Measurements from ENCODE around the gene ACOX2. TPM values are rescaled to one million over a fixed set of nuclear protein-coding genes. Genes with fewer than 3 reads are reported as not detected.

Gene ACOX2
- total and polyA plus RNA-seq, 2 donors (not counting 1 experiment from before 2014, with no cell fraction given), result 19.0 to 20.5 TPM

GRCh38 chr3:58524326-58524888, 12.6 kb downstream of the ACOX2 start:
- DNase-seq (ENCODE audit: low read depth in 2 of 2), result no peak
- Histone ChIP-seq H2AFZ (ENCODE audit: low read length) (no peak overlapping the region), H3K27ac (ENCODE audit: insufficient read depth, low read length) (no peak overlapping the region), H3K4me1 (ENCODE audit: control insufficient read depth, extremely low read depth, insufficient read depth, low read length) (peaks cover 4% of the 10 kb centered on the region), H3K9ac (ENCODE audit: insufficient read depth, low read length) (no peak overlapping the region), H3K4me3 (replicated peaks in 1 of 4; ENCODE audit: control extremely low read depth in 1 of 4, insufficient read depth in 1 of 4, low read depth in 3 of 4, low read length in 4 of 4) (no peak overlapping the region), H3K27me3 (ENCODE audit: control insufficient read depth, insufficient read depth, low read length) (no peaks in the 10 kb centered on the region), H3K79me2 (ENCODE audit: control insufficient read depth, insufficient read depth, low read length) (no peaks in the 10 kb centered on the region), H4K20me1 (ENCODE audit: control insufficient read depth, extremely low read depth, insufficient read depth, low read length) (no peaks in the 10 kb centered on the region), H3K4me2 (ENCODE audit: extremely low read depth, insufficient read depth, low read length) (no peak overlapping the region), H3K36me3 (ENCODE audit: control insufficient read depth, insufficient read depth, low read length) (no peaks in the 10 kb centered on the region), H3K9me3 (ENCODE audit: control insufficient read depth, insufficient read depth, low read depth, low read length) (no peaks in the 10 kb centered on the region)
- TF ChIP-seq CTCF (conservative IDR thresholded peaks at IDR 0.05 in 1 of 2, IDR thresholded peaks at IDR 0.05 in 1 of 2; ENCODE audit: low read depth in 1 of 2, low read length in 2 of 2) (no peak), EZH2 (IDR thresholded peaks at IDR 0.05; ENCODE audit: low read length, missing control alignments) (no peak)

- H3K79me2 ChIP-seq (ENCODE audit: control insufficient read depth, insufficient read depth, low read length), result no peaks in the 10 kb centered on the region
- no peaks in the 10 kb centered on the region for H3K36me3 ChIP-seq (ENCODE audit: control insufficient read depth, insufficient read depth, low read length)
- no peaks in the 10 kb centered on the region for H3K27me3 ChIP-seq (ENCODE audit: control insufficient read depth, insufficient read depth, low read length)
- no peak overlapping the region for H3K27ac ChIP-seq (ENCODE audit: insufficient read depth, low read length)
- H4K20me1 ChIP-seq (ENCODE audit: control insufficient read depth, extremely low read depth, insufficient read depth, low read length), result no peaks in the 10 kb centered on the region
- no peak overlapping the region for H3K4me2 ChIP-seq (ENCODE audit: extremely low read depth, insufficient read depth, low read length)
- H3K4me3 ChIP-seq (replicated peaks in 1 of 4; ENCODE audit: control extremely low read depth in 1 of 4, insufficient read depth in 1 of 4, low read depth in 3 of 4, low read length in 4 of 4), result no peak overlapping the region
- H3K9me3 ChIP-seq (ENCODE audit: control insufficient read depth, insufficient read depth, low read depth, low read length), result no peaks in the 10 kb centered on the region
- H2AFZ ChIP-seq (ENCODE audit: low read length), result no peak overlapping the region
- H3K4me1 ChIP-seq (ENCODE audit: control insufficient read depth, extremely low read depth, insufficient read depth, low read length), result peaks cover 4% of the 10 kb centered on the region
- no peak for TF ChIP-seq CTCF (conservative IDR thresholded peaks at IDR 0.05 in 1 of 2, IDR thresholded peaks at IDR 0.05 in 1 of 2; ENCODE audit: low read depth in 1 of 2, low read length in 2 of 2)
- TF ChIP-seq EZH2 (IDR thresholded peaks at IDR 0.05; ENCODE audit: low read length, missing control alignments), result no peak
- DNase-seq (ENCODE audit: low read depth in 2 of 2), result no peak
- no peak overlapping the region for H3K9ac ChIP-seq (ENCODE audit: insufficient read depth, low read length)
These were observed 14.1 kb downstream of the ACOX2 start for GRCh38 chr3:58522759-58523425.

- no peak for TF ChIP-seq CTCF (conservative IDR thresholded peaks at IDR 0.05 in 1 of 2, IDR thresholded peaks at IDR 0.05 in 1 of 2; ENCODE audit: low read depth in 1 of 2, low read length in 2 of 2)
- no peak for TF ChIP-seq EZH2 (IDR thresholded peaks at IDR 0.05; ENCODE audit: low read length, missing control alignments)
- Histone ChIP-seq H3K27ac (ENCODE audit: insufficient read depth, low read length) (no peak overlapping the region), H3K36me3 (ENCODE audit: control insufficient read depth, insufficient read depth, low read length) (no peaks in the 10 kb centered on the region), H2AFZ (ENCODE audit: low read length) (no peak overlapping the region), H3K9me3 (ENCODE audit: control insufficient read depth, insufficient read depth, low read depth, low read length) (no peaks in the 10 kb centered on the region), H3K9ac (ENCODE audit: insufficient read depth, low read length) (no peak overlapping the region), H3K27me3 (ENCODE audit: control insufficient read depth, insufficient read depth, low read length) (no peaks in the 10 kb centered on the region), H3K4me3 (replicated peaks in 1 of 4; ENCODE audit: control extremely low read depth in 1 of 4, insufficient read depth in 1 of 4, low read depth in 3 of 4, low read length in 4 of 4) (no peak overlapping the region), H3K4me1 (ENCODE audit: control insufficient read depth, extremely low read depth, insufficient read depth, low read length) (peaks cover 4% of the 10 kb centered on the region), H4K20me1 (ENCODE audit: control insufficient read depth, extremely low read depth, insufficient read depth, low read length) (no peaks in the 10 kb centered on the region), H3K4me2 (ENCODE audit: extremely low read depth, insufficient read depth, low read length) (no peak overlapping the region), H3K79me2 (ENCODE audit: control insufficient read depth, insufficient read depth, low read length) (no peaks in the 10 kb centered on the region)
- DNase-seq (ENCODE audit: low read depth in 2 of 2), result no peak
These were observed 14.9 kb downstream of the ACOX2 start for GRCh38 chr3:58521917-58522631.
